GM06990 (cell line): ENCODE data around the gene NR1D2.
"Not testable (repeated sequence)": the region's sequence is repeated elsewhere in the genome, so short reads cannot be mapped to it uniquely, and the experiment has no call there.

ENCODE experiments used
- DNase-seq: peaks from one replicate; pipeline ENCODE4 v3.0.0-alpha.2; 2011; ENCODE audit not compliant: insufficient read length; ENCODE audit errors: extremely low read depth
- H3K27me3 ChIP-seq: replicated peaks from 2 replicates; pipeline ENCODE4 v1.6.0; 2011; ENCODE audit warnings: low read length; ENCODE audit not compliant: control insufficient read depth, insufficient read depth
- H3K36me3 ChIP-seq: 2 replicates; pipeline ENCODE4 v1.5.1; 2011; ENCODE audit warnings: low read length; ENCODE audit not compliant: control insufficient read depth, insufficient read depth
- H3K4me3 ChIP-seq: replicated peaks from 2 replicates; pipeline ENCODE4 v1.5.1; 2011; ENCODE audit warnings: low read depth, mild to moderate bottlenecking, control low read depth, low read length
- CTCF ChIP-seq: IDR thresholded peaks from 2 replicates; pipeline ENCODE4 v1.5.1; 2011; ENCODE audit warnings: low read length, control low read depth, mild to moderate bottlenecking, inconsistent platforms; ENCODE audit not compliant: insufficient read depth, poor library complexity, severe bottlenecking

The NR1D2 gene

GRCh38 chr3:24019585-24019984, 74.5 kb downstream of the NR1D2 start:
- Histone ChIP-seq H3K27me3 (no peaks in the 10 kb centered on the region; the same call in 1 of the 2 replicates), H3K36me3 (no peaks in the 10 kb centered on the region), H3K4me3 (no peak overlapping the region)
- TF ChIP-seq CTCF, result no peak
- DNase-seq, result no peak

GRCh38 chr3:24020036-24020691, 75.1 kb downstream of the NR1D2 start:
- no peak overlapping the region for H3K4me3 ChIP-seq
- H3K27me3 ChIP-seq, result no peaks in the 10 kb centered on the region; the same call in 1 of the 2 replicates
- H3K36me3 ChIP-seq, result no peaks in the 10 kb centered on the region
- no peak for DNase-seq
- no peak for TF ChIP-seq CTCF

GRCh38 chr3:24023197-24023596, 78.1 kb downstream of the NR1D2 start:
- no peak for DNase-seq
- TF ChIP-seq CTCF, result no peak
- H3K27me3 ChIP-seq, result no peaks in the 10 kb centered on the region; the same call in 1 of the 2 replicates
- no peaks in the 10 kb centered on the region for H3K36me3 ChIP-seq
- no peak overlapping the region for H3K4me3 ChIP-seq

DNA sequence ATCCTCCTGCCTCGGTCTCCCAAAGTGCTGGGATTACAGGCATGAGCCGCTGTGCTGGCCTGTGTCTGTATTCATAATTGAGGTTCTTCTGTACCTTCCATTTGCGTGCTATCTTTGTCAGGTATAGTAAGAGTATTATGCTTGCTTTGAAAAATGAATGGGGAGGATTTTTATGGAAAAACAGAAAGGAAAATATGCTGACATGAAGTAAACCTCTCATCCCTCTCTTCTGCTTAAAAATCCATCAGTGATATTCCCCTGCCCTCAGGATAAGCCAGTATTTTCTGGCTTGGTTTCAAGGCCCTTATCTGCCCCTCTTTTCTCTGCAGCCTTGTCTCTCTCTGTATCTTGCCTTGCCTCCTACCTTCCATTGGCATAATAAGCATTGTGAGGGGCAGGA, 80.7 kb downstream of the NR1D2 start:
- no peak overlapping the region for H3K4me3 ChIP-seq
- H3K36me3 ChIP-seq, result no peaks in the 10 kb centered on the region
- no peak for DNase-seq
- TF ChIP-seq CTCF, result no peak
- no peaks in the 10 kb centered on the region for H3K27me3 ChIP-seq

DNA sequence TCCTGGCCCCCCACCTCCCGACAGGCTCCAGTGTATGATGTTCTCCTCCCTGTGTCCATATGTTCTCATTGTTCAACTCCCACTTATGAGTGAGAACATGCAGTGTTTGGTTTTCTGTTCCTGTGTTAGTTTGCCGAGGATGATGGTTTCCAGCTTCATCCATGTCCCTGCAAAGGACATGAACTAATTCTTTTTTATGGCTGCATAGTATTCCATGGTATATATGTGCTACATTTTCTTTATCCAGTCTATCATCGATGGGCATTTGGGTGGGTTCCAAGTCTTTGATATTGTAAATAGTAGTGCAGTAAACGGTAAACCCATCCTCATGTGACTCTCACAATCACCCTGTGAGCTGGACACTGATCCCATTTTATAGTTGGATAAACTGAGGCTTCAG, 81.6 kb downstream of the NR1D2 start:
- not testable (repeated sequence) for DNase-seq, H3K27me3 ChIP-seq, H3K4me3 ChIP-seq, H3K36me3 ChIP-seq

DNA sequence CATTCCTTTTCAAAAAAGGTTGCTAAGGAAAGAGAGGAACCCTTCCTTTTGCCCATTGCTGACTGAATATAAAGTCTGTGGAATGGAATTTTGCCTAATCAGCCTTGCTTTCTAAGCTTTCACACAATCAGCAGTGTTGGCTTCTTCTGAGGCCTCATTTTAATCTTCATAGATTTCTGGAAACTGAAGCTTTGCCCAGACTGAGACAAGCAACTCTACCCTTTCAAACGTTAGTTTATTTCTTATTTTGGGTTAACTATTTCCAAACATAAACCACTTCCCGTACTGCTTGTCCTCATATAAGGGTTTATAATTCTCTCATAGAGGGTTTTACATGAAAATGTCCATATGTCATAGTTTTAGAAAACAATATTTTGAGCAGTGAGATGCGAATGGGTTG, 82.9 kb downstream of the NR1D2 start:
- Histone ChIP-seq H3K27me3 (no peaks in the 10 kb centered on the region), H3K36me3 (no peaks in the 10 kb centered on the region), H3K4me3 (no peak overlapping the region)
- no peak for DNase-seq
- TF ChIP-seq CTCF, result no peak
